Measurements from ENCODE around the gene EFCAB13. TPM values are rescaled to one million over a fixed set of nuclear protein-coding genes. Genes with fewer than 3 reads are reported as not detected.

Gene EFCAB13
- total RNA-seq, 2 donors from 2014 or later, result 3.0 to 3.4 TPM

Other genes starting within 250 kb of the EFCAB13 start
- 100 to 1,000 TPM; 122 to 146 TPM for gene CDC27, start 134.7 kb upstream of the EFCAB13 start, total RNA-seq
- gene MYL4, start 114.6 kb upstream of the EFCAB13 start, total RNA-seq, result under 1 TPM; 0.30 to 0.53 TPM
- under 1 TPM in 1 of 2 donors, not detected in 1; 0.11 TPM for gene ITGB3, start 70.1 kb upstream of the EFCAB13 start, total RNA-seq
- 100 to 1,000 TPM; 105 to 289 TPM for gene NPEPPS, start 207.2 kb downstream of the EFCAB13 start, total RNA-seq